ENCODE data around the gene RBFOX1. TPM values are rescaled to one million over a fixed set of nuclear protein-coding genes. Genes with fewer than 3 reads are reported as not detected.

The RBFOX1 gene
- total RNA-seq, 2 donors from 2014 or later = 30.4 to 33.0 TPM

GRCh38 chr16:7471268-7471667, 138.6 kb downstream of the RBFOX1 start:
- H3K27me3 ChIP-seq = no peaks in the 10 kb centered on the region
- H3K4me3 ChIP-seq = no peak overlapping the region
- no peak for DNase-seq (ENCODE audit: low spot score)
- no peak for TF ChIP-seq CTCF (IDR thresholded peaks at IDR 0.05)
- no peak overlapping the region for H3K27ac ChIP-seq
- no peaks in the 10 kb centered on the region for H3K4me1 ChIP-seq
- H3K9me3 ChIP-seq = no peaks in the 10 kb centered on the region
- H3K36me3 ChIP-seq = no peaks in the 10 kb centered on the region

- no peak for DNase-seq (ENCODE audit: low spot score)
- H3K4me1 ChIP-seq = no peaks in the 10 kb centered on the region
- no peaks in the 10 kb centered on the region for H3K9me3 ChIP-seq
- no peaks in the 10 kb centered on the region for H3K36me3 ChIP-seq
- H3K27ac ChIP-seq = no peak overlapping the region
- H3K4me3 ChIP-seq = no peak overlapping the region
- H3K27me3 ChIP-seq = no peaks in the 10 kb centered on the region
- TF ChIP-seq CTCF (IDR thresholded peaks at IDR 0.05) = no peak
Observed at GRCh38 chr16:7482032-7482431, 149.4 kb downstream of the RBFOX1 start.

- DNase-seq (ENCODE audit: low spot score) = no peak
- Histone ChIP-seq H3K36me3 (no peaks in the 10 kb centered on the region), H3K4me3 (no peak overlapping the region), H3K4me1 (no peaks in the 10 kb centered on the region), H3K27me3 (no peaks in the 10 kb centered on the region), H3K9me3 (no peaks in the 10 kb centered on the region), H3K27ac (no peak overlapping the region)
- TF ChIP-seq CTCF (IDR thresholded peaks at IDR 0.05) = no peak
Observed at GRCh38 chr16:7482596-7483290, 150.1 kb downstream of the RBFOX1 start.

GRCh38 chr16:7487574-7488323, 155.1 kb downstream of the RBFOX1 start:
- no peaks in the 10 kb centered on the region for H3K9me3 ChIP-seq
- no peak for TF ChIP-seq CTCF (IDR thresholded peaks at IDR 0.05)
- no peak overlapping the region for H3K4me3 ChIP-seq
- DNase-seq (ENCODE audit: low spot score) = no peak
- H3K36me3 ChIP-seq = no peaks in the 10 kb centered on the region
- H3K27me3 ChIP-seq = no peaks in the 10 kb centered on the region
- H3K27ac ChIP-seq = no peak overlapping the region
- no peaks in the 10 kb centered on the region for H3K4me1 ChIP-seq

- no peaks in the 10 kb centered on the region for H3K27me3 ChIP-seq
- DNase-seq (ENCODE audit: low spot score) = no peak
- TF ChIP-seq CTCF (IDR thresholded peaks at IDR 0.05) = no peak
- no peak overlapping the region for H3K27ac ChIP-seq
- H3K36me3 ChIP-seq = no peaks in the 10 kb centered on the region
- no peaks in the 10 kb centered on the region for H3K9me3 ChIP-seq
- H3K4me3 ChIP-seq = no peak overlapping the region
- no peaks in the 10 kb centered on the region for H3K4me1 ChIP-seq
Observed at GRCh38 chr16:7492122-7492521, 159.5 kb downstream of the RBFOX1 start.

Data from right atrium auricular region (tissue), 2 donors.